OCI-LY7 (cell line): ENCODE data around the gene PKM.

Experiments
- CTCF ChIP-seq: fragments of 200-600 bp; sonication (generic); conservative IDR thresholded peaks from 2 replicates; pipeline ENCODE4 v1.5.1; 2014; ENCODE audit warnings: mild to moderate bottlenecking, antibody characterized with exemption, low read length, moderate library complexity, mixed read lengths
- EZH2phosphoT487 ChIP-seq: fragments of 200-600 bp; sonication (generic); IDR thresholded peaks from 2 replicates; pipeline ENCODE4 v1.6.1; 2018; ENCODE audit warnings: low read depth, borderline replicate concordance, mild to moderate bottlenecking, mixed run types, antibody characterized with exemption, low read length, moderate library complexity, mixed read lengths

GRCh38 chr15:72175186-72176044 is 55.6 kb downstream of the PKM start:
- TF ChIP-seq CTCF: no peak
- TF ChIP-seq EZH2phosphoT487: no peak
